Bronchial epithelial cell (primary cell): ENCODE results near the gene CCDC86. TPM values are rescaled to one million over a fixed set of nuclear protein-coding genes. Genes with fewer than 3 reads are reported as not detected.

Source experiments
- DNase-seq: peaks from one replicate; pipeline ENCODE4 v3.0.0-alpha.2; 2010; ENCODE audit warnings: low read depth
- FAIRE-seq: peaks from 2 replicates; lab custom pipeline; 2011; peaks lifted over from hg19 to GRCh38; lab: Jason Lieb, UNC
- H3K27me3 ChIP-seq: 2 replicates; pipeline ENCODE4 v1.5.1; 2011; ENCODE audit warnings: low read length; ENCODE audit not compliant: control insufficient read depth, insufficient read depth
- H3K36me3 ChIP-seq: 2 replicates; pipeline ENCODE4 v1.5.1; 2011; ENCODE audit warnings: low read length; ENCODE audit not compliant: control insufficient read depth, insufficient read depth
- H3K4me3 ChIP-seq: 2 replicates; pipeline ENCODE4 v1.5.1; 2011; ENCODE audit warnings: mild to moderate bottlenecking, low read depth, low read length, control low read depth
- total RNA-seq: library from RNA; depleted of rRNA; stranded (reverse); fragments of >200 nt; gene quantifications from 2 replicates; pipeline ENCODE4 v1.2.1, GENCODE V29; 2014
- TF ChIP-seq, protein P1 (sequence below): IDR thresholded peaks from 2 replicates; pipeline ENCODE4 v1.5.1; 2011; ENCODE audit warnings: mild to moderate bottlenecking, moderate library complexity, low read length, control low read depth, inconsistent platforms; ENCODE audit not compliant: insufficient read depth, severe bottlenecking

CCDC86 gene
- total RNA-seq, 1 donor from 2014 or later = 7.4 TPM

DNA sequence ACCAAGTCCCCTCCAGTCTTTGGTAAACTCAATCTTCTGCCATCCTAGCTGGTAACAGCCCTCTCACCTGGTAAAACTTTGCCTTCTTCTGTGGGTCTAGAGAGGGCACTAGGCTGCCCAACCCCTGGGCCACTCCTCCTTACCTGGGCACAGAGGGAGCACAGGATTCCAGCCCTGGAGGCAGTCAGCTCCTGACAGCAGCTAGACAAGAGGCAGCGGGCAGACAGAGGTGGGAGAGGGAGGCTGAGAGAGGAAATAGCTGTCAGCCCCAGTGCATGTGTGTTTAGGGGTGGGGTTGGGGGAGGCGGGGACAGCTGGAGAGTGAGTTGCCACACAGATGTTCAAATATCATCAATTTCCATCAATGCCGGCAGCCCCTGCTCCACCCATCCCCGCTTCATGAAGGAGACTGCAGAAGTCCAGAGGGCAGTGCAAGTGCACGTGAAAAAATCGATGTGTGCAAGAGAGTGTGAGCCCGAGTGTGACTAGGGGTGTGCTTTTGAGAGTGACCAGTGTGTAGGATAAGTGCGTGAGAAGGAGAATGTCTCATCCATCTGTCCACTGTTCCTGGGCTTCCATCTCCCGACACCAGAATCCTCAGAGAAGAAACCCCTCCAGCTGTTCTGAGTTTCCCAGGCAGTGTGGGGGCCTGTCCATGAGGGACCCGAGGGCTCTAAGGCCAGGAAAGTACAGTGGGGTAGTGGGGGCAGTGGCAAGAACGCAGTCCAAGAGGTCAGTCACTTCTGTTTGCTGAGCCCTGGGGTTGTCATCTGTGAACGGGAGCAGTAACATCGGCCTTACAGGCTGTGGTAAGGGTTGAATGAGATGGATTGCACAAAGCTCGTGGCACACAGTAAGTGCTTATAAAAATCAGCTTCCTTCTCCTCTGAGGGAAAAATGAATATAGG lies 14.1 kb downstream of the CCDC86 start, which contains the start of gene PTGDR2:
Gene PTGDR2 (minus strand): TSS at position 225 of the 908 bp plus-strand sequence. CDS start 2,228 bp downstream, outside the sequence.
- H3K4me3 ChIP-seq = no peak within 1 kb of the TSS
- FAIRE-seq = peak; percentile 72
- no peaks in the 10 kb centered on the region for H3K36me3 ChIP-seq
- DNase-seq = no peak
- TF ChIP-seq, protein P1, sequence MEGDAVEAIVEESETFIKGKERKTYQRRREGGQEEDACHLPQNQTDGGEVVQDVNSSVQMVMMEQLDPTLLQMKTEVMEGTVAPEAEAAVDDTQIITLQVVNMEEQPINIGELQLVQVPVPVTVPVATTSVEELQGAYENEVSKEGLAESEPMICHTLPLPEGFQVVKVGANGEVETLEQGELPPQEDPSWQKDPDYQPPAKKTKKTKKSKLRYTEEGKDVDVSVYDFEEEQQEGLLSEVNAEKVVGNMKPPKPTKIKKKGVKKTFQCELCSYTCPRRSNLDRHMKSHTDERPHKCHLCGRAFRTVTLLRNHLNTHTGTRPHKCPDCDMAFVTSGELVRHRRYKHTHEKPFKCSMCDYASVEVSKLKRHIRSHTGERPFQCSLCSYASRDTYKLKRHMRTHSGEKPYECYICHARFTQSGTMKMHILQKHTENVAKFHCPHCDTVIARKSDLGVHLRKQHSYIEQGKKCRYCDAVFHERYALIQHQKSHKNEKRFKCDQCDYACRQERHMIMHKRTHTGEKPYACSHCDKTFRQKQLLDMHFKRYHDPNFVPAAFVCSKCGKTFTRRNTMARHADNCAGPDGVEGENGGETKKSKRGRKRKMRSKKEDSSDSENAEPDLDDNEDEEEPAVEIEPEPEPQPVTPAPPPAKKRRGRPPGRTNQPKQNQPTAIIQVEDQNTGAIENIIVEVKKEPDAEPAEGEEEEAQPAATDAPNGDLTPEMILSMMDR = no peak
- H3K27me3 ChIP-seq = no peaks in the 10 kb centered on the region

DNA sequence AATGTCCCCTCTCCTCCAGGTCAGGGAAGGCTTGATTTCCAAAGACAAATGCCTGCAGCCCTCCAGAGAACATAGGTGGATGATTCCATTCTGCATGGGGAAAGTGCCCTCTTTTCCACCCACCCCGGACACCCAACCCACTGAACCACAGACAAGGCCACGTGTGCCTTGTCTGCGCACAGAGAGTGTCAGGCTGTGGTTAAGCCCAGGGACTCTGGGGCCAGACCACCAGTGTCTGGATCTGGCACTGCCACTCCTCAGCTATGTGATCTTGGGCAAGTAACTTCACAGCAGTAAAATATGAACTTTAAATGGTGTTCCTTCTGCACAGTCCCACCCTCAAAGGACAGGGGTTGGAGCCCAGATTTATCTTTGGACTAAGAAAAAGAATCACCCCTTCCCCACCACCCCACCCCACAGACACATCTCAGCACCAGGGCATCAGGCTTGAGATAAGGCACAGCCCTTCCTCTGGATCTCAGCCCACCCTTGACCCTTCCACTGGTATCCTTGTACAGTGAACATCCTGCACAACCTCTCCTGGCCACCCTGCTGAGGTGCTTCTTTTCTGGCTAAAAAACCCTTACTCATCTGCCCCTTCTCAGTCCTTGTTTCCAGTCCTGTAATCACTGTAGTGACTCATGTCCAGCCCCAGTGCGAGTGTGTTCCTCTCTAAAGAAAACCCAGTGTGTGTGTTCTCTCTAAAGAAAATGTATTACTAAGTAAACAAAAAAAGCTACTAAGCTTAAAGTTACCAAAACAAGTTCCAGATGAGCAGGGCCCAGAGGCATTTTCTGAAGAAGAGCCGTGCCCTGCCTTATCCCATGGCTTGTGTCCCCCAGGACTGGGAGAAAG lies 15.7 kb downstream of the CCDC86 start:
- no peaks in the 10 kb centered on the region for H3K36me3 ChIP-seq
- no peak overlapping the region for H3K4me3 ChIP-seq
- H3K27me3 ChIP-seq = no peaks in the 10 kb centered on the region
- peak; percentile 54 for DNase-seq
- TF ChIP-seq, protein P1 = no peak
- no peak for FAIRE-seq

DNA sequence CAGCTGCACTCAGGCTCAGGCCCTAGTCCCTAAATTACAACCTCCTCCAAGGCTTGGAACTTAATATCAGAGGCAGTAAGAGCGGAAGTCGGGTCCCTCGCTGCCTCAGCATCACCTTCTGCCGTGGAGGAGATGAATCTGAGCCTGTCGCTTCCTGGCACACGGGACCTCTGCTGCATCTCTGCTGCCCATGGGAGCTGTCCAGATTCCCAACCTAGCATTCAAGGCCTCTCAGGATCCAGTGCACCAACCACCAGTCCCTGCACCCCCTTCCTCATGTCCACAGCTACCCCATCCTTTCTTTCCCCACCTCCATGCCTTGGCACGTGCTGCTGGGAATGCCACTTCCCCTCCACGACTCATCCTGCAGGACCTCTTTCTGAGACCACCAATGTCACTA lies 16.3 kb downstream of the CCDC86 start:
- DNase-seq (no peak), FAIRE-seq (no peak)
- TF ChIP-seq, protein P1 = no peak
- Histone ChIP-seq H3K4me3 (no peak overlapping the region), H3K36me3 (no peaks in the 10 kb centered on the region), H3K27me3 (no peaks in the 10 kb centered on the region)

DNA sequence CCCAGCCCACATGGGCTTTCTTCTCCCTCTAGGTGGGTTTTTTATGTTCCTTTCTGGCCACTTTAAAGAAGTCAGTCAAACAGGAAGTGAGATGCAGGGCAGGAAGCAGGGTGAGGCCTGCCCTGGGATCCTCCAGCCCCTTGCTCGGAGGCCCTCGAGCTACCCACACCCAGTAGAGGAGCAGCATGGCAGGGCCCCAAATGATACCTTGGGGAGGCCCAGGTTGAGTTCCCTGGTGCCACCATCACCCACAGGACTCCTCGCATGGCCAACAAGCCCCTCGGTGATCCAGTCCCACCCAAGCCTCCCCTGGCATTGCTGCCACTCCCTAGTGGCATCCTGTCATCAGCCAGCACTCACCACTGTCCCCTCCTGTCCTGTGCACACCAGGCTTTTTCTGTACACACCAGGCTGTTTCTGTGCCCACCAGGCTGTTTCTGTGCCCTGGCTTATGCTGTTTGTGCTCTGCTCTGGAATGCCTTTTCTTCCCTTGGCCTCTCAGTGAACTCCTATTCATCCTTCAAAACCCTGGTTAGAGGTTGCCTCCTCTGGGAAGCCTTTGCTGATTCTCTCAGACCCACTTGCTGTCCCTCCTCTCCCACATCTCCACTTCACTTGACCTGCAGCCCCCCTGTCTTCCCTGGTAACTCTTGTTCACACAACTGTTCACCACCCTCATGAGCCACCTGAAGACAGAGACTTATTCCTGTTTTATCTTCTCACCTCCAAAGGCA lies 17.0 kb downstream of the CCDC86 start:
- FAIRE-seq = no peak
- Histone ChIP-seq H3K27me3 (no peaks in the 10 kb centered on the region), H3K36me3 (no peaks in the 10 kb centered on the region), H3K4me3 (no peak overlapping the region)
- no peak for DNase-seq
- TF ChIP-seq, protein P1 = no peak

DNA sequence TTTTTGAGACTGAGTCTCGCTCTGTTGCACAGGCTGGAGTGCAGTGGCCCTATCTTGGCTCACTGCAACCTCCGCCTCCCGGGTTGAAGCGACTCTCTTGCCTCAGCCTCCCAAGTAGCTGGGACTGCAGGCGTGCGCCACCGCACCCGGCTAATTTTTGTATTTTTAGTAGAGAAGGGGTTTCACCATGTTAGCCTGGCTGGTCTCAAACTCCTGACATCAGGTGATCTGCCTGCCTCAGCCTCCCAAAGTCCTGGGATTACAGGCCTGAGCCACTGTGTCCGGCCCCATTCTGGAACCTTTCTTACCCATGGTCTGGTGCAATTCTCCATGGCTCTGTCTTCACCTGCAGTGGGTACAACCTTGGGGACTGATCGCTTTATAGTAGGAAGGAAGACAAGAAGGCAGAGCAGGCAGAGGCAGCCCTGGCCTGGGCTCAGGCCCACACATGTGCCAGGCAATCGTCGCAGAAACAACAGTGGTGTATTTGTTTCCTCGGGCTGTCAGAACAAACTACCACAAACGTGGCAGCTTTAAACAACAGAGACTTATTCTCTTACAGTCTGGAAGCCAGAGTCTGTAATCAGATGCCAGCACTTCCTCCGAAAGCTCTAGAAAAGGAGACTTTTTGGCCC lies 17.8 kb downstream of the CCDC86 start:
- Histone ChIP-seq H3K27me3 (no peaks in the 10 kb centered on the region), H3K4me3 (no peak overlapping the region), H3K36me3 (no peaks in the 10 kb centered on the region)
- no peak for FAIRE-seq
- no peak for DNase-seq
- TF ChIP-seq, protein P1 = no peak
